Esophagus muscularis mucosa (tissue), 4 donors: ENCODE results near the gene SUDS3. TPM values are rescaled to one million over a fixed set of nuclear protein-coding genes. Genes with fewer than 3 reads are reported as not detected.
"Not testable (repeated sequence)": the region's sequence is repeated elsewhere in the genome, so short reads cannot be mapped to it uniquely, and the experiment has no call there.

ENCODE experiments used
- DNase-seq: peaks from one replicate; pipeline ENCODE4 v3.0.0-alpha.2; 2017; ENCODE audit errors: extremely low spot score
- H3K27ac ChIP-seq, 4 donors: fragments of 200-600 bp; sonication (generic); replicated peaks in 1 of 4; 1 replicate in 3 of 4; 2 replicates in 1 of 4; pipeline ENCODE4 v1.5.1; 2016 to 2019; ENCODE audit warnings: mild to moderate bottlenecking in 1 of 4
- H3K27me3 ChIP-seq, 4 donors: fragments of 200-600 bp; sonication (generic); one replicate each; pipeline versions ENCODE4 v1.5.1 to v1.6.0; 2016 to 2019
- H3K36me3 ChIP-seq, 4 donors: fragments of 200-600 bp; sonication (generic); one replicate each; pipeline ENCODE4 v1.5.1; 2016 to 2019
- H3K4me1 ChIP-seq, 4 donors: fragments of 200-600 bp; sonication (generic); one replicate each; pipeline ENCODE4 v1.5.1; 2016 to 2019
- H3K4me3 ChIP-seq, 4 donors: fragments of 200-600 bp; sonication (generic); 1 replicate in 2 of 4; 2 replicates in 2 of 4; pipeline ENCODE4 v1.5.1; 2016 to 2019; ENCODE audit warnings: mild to moderate bottlenecking in 4 of 4, moderate library complexity in 1 of 4
- H3K9me3 ChIP-seq, 4 donors: fragments of 200-600 bp; sonication (generic); 1 replicate in 3 of 4; 2 replicates in 1 of 4; pipeline ENCODE4 v1.5.1; 2016 to 2019
- CTCF ChIP-seq, 3 experiments: fragments of 200-600 bp in 2 of 3; fragments of 450-650 bp in 1 of 3; sonication (generic) in 2 of 3; IDR thresholded peaks; one replicate each; pipeline ENCODE4 v1.5.1; 2017 to 2019; ENCODE audit warnings: antibody characterized with exemption in 3 of 3, mild to moderate bottlenecking in 2 of 3, moderate library complexity in 1 of 3
- EP300 ChIP-seq: sonication (generic); formaldehyde crosslinking; IDR thresholded peaks from one replicate; pipeline ENCODE4 v1.6.1; 2017; ENCODE audit warnings: antibody characterized with exemption
- POLR2A ChIP-seq: fragments of 450-650 bp; IDR thresholded peaks from one replicate; pipeline ENCODE4 v1.6.1; 2017; ENCODE audit warnings: antibody characterized with exemption, moderate library complexity, mild to moderate bottlenecking, low read depth
- POLR2AphosphoS5 ChIP-seq, 2 donors: sonication (generic); formaldehyde crosslinking; IDR thresholded peaks; one replicate each; pipeline ENCODE4 v1.6.1; 2017; ENCODE audit warnings: antibody characterized with exemption in 2 of 2
- WGBS: methylation state at CpG from one replicate; pipeline ENCODE4 v1.1.5; 2018; 5-methylcytosine and 5-hydroxymethylcytosine counted together
- intact Hi-C: fragments of 100-400 bp; cut with DNase I; formaldehyde crosslinking; loops from one replicate; pipeline ENCODE4 v1.15.1; 2023
- total RNA-seq, 4 donors: library from RNA; depleted of rRNA; stranded (reverse); fragments of >200 nt; gene quantifications; one replicate each; pipeline versions ENCODE4 v1.1.0 to v1.2.1, GENCODE V29; 2016

The SUDS3 gene
- total RNA-seq, 4 donors from 2014 or later: 34.5 to 76.0 (median 62.7) TPM

- Histone ChIP-seq H3K9me3 (no peaks in the 10 kb centered on the region), H3K4me3 (no peak overlapping the region), H3K27ac (no peak overlapping the region), H3K27me3 (no peaks in the 10 kb centered on the region), H3K36me3 (no peaks in the 10 kb centered on the region), H3K4me1 (peaks cover 0 to 7% (median 2%) of the 10 kb centered on the region in 4 donors)
- DNase-seq: no peak
- intact Hi-C loops: no loop called here
- WGBS: 78% methylated on average over 7 of the region's 7 CpGs
- TF ChIP-seq POLR2AphosphoS5 (IDR thresholded peaks at IDR 0.05) (no peak), POLR2A (no peak), EP300 (no peak), CTCF (IDR thresholded peaks at IDR 0.05) (no peak)
These were observed 29.5 kb upstream of the SUDS3 start for GRCh38 chr12:118346895-118347294.

- no peak for DNase-seq
- no peaks in the 10 kb centered on the region for H3K9me3 ChIP-seq
- no peak overlapping the region for H3K27ac ChIP-seq
- intact Hi-C loops: no loop called here
- 90% methylated on average over 2 of the region's 2 CpGs for WGBS
- no peak for TF ChIP-seq POLR2AphosphoS5 (IDR thresholded peaks at IDR 0.05)
- no peak for TF ChIP-seq CTCF (IDR thresholded peaks at IDR 0.05)
- no peak for TF ChIP-seq POLR2A
- TF ChIP-seq EP300: no peak
- H3K27me3 ChIP-seq: no peaks in the 10 kb centered on the region
- H3K4me1 ChIP-seq: peaks cover 0 to 7% (median 2%) of the 10 kb centered on the region in 4 donors
- no peaks in the 10 kb centered on the region for H3K36me3 ChIP-seq
- H3K4me3 ChIP-seq: no peak overlapping the region
These were observed 28.4 kb upstream of the SUDS3 start for GRCh38 chr12:118347916-118348315.

- no peak for TF ChIP-seq POLR2A
- TF ChIP-seq POLR2AphosphoS5 (IDR thresholded peaks at IDR 0.05): no peak
- no peak for TF ChIP-seq EP300
- no peak for TF ChIP-seq CTCF (IDR thresholded peaks at IDR 0.05)
- H3K4me3 ChIP-seq: no peak overlapping the region
- peaks cover 3 to 7% (median 4%) of the 10 kb centered on the region in 4 donors for H3K4me1 ChIP-seq
- DNase-seq: no peak
- H3K27me3 ChIP-seq: no peaks in the 10 kb centered on the region
- H3K27ac ChIP-seq: no peak overlapping the region
- no peaks in the 10 kb centered on the region for H3K9me3 ChIP-seq
- no peaks in the 10 kb centered on the region for H3K36me3 ChIP-seq
- intact Hi-C loops: no loop called here
- WGBS: 88% methylated on average over 6 of the region's 6 CpGs
These were observed 25.3 kb upstream of the SUDS3 start for GRCh38 chr12:118350908-118351559.

- intact Hi-C loops: no loop called here
- DNase-seq: no peak
- TF ChIP-seq POLR2AphosphoS5 (IDR thresholded peaks at IDR 0.05) (no peak), EP300 (no peak), CTCF (IDR thresholded peaks at IDR 0.05) (no peak), POLR2A (no peak)
- Histone ChIP-seq H3K36me3 (no peaks in the 10 kb centered on the region), H3K4me1 (peaks cover 11 to 23% (median 20%) of the 10 kb centered on the region in 4 donors), H3K4me3 (no peak overlapping the region), H3K27me3 (no peaks in the 10 kb centered on the region), H3K27ac (no peak overlapping the region), H3K9me3 (no peaks in the 10 kb centered on the region)
- WGBS: 89% methylated on average over 4 of the region's 4 CpGs
These were observed 22.6 kb upstream of the SUDS3 start for GRCh38 chr12:118353721-118354120.

- H3K4me3 ChIP-seq, H3K27ac ChIP-seq, H3K36me3 ChIP-seq, intact Hi-C loops, H3K9me3 ChIP-seq, DNase-seq, H3K27me3 ChIP-seq: not testable (repeated sequence)
- WGBS: 100% methylated on average over 3 of the region's 4 CpGs
- H3K4me1 ChIP-seq: peaks cover 11 to 23% (median 20%) of the 10 kb centered on the region in 4 donors
These were observed 21.9 kb upstream of the SUDS3 start for GRCh38 chr12:118354503-118354902.
